ENCODE measurements around the gene CCDC38.

DNA sequence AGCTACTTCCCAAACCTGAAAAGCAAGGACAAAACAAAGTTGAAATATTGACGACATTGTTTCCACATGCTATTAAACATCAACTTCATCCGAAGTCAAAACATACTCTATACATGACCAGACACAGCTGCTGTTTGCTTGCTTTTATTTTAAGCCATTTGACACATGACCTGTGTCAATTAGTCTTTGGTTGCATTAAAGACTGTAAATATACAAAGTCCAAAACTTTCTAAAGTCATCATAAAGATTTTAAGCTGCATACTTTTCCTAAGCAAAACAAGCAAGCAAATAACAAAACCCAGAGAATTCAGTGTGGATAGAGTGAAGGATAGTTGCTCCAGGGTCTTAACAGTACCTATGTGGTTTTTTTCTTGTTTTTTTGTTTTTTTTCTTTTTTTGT lies 31.9 kb upstream of the CCDC38 start:
- no peak for TF ChIP-seq POLR2AphosphoS5 (IDR thresholded peaks at IDR 0.05)
- TF ChIP-seq, protein P1, sequence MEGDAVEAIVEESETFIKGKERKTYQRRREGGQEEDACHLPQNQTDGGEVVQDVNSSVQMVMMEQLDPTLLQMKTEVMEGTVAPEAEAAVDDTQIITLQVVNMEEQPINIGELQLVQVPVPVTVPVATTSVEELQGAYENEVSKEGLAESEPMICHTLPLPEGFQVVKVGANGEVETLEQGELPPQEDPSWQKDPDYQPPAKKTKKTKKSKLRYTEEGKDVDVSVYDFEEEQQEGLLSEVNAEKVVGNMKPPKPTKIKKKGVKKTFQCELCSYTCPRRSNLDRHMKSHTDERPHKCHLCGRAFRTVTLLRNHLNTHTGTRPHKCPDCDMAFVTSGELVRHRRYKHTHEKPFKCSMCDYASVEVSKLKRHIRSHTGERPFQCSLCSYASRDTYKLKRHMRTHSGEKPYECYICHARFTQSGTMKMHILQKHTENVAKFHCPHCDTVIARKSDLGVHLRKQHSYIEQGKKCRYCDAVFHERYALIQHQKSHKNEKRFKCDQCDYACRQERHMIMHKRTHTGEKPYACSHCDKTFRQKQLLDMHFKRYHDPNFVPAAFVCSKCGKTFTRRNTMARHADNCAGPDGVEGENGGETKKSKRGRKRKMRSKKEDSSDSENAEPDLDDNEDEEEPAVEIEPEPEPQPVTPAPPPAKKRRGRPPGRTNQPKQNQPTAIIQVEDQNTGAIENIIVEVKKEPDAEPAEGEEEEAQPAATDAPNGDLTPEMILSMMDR (IDR thresholded peaks at IDR 0.05): no peak
- TF ChIP-seq POLR2A (IDR thresholded peaks at IDR 0.05): no peak

Data from prostate gland (tissue), 2 donors.